ENCODE data around the gene FOXE3.

GRCh38 chr1:47459253-47459788 lies 43.2 kb downstream of the FOXE3 start:
- TF ChIP-seq SIN3A (IDR thresholded peaks at IDR 0.05; ENCODE audit: borderline replicate concordance, insufficient read depth, low read length) (no peak), FOXP2 (optimal IDR thresholded peaks at IDR 0.05; ENCODE audit: borderline replicate concordance, extremely low read depth, extremely low read length, insufficient read depth) (no peak), TAF1 (IDR thresholded peaks at IDR 0.05; ENCODE audit: borderline replicate concordance, insufficient read depth, low read length) (no peak)
- TF ChIP-seq, protein P1, sequence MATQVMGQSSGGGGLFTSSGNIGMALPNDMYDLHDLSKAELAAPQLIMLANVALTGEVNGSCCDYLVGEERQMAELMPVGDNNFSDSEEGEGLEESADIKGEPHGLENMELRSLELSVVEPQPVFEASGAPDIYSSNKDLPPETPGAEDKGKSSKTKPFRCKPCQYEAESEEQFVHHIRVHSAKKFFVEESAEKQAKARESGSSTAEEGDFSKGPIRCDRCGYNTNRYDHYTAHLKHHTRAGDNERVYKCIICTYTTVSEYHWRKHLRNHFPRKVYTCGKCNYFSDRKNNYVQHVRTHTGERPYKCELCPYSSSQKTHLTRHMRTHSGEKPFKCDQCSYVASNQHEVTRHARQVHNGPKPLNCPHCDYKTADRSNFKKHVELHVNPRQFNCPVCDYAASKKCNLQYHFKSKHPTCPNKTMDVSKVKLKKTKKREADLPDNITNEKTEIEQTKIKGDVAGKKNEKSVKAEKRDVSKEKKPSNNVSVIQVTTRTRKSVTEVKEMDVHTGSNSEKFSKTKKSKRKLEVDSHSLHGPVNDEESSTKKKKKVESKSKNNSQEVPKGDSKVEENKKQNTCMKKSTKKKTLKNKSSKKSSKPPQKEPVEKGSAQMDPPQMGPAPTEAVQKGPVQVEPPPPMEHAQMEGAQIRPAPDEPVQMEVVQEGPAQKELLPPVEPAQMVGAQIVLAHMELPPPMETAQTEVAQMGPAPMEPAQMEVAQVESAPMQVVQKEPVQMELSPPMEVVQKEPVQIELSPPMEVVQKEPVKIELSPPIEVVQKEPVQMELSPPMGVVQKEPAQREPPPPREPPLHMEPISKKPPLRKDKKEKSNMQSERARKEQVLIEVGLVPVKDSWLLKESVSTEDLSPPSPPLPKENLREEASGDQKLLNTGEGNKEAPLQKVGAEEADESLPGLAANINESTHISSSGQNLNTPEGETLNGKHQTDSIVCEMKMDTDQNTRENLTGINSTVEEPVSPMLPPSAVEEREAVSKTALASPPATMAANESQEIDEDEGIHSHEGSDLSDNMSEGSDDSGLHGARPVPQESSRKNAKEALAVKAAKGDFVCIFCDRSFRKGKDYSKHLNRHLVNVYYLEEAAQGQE (IDR thresholded peaks at IDR 0.05; ENCODE audit: insufficient read depth in 1 of 2, low read depth in 2 of 2, low read length in 2 of 2), result no peak

All from PFSK-1 (cell line).